ENCODE results near the gene DNASE1L2.
A peak's percentile ranks its signal among the peaks of the same experiment; 100 is the strongest.

DNASE1L2 gene

DNA sequence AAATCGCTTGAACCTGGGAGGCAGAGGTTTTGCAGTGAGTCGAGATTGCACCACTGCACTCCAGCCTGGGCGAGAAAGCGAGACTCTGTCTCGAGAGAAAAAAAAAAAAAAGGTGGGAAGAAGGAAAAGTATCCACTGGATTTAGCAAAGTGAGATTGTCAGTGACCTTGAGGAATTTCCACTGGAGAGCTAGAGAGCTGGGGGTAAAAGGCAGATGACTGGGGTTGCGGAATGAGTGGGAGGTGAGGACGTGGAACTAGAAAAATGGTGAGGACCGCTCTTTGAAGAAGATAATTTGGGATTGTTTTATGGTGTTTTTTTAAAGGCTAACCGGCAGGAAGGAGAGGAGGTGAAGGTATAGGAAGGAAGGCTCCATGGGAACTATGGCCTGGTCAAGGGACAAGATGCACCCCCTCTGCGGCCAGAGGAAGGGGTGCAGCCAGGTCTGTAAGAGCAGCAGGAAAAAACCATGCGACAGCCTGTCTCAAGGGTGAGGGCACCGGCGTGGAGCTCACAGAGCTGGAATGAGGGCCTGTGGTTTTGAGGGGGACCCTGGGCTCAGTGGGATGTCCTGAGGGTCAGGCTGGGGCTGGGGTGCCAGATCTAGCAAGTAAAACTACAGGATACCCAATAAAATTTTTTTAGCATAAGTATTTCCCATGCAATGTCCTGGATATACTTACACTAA, 31.7 kb upstream of the DNASE1L2 start:
- no peak for DNase-seq

- DNase-seq, result peak; percentile 89 to 91
These were observed 30.9 kb upstream of the DNASE1L2 start, which contains the start of gene MLST8 for GRCh38 chr16:2205104-2205966. Gene MLST8, plus strand, starts transcription at chr16:2205454. Its CDS starts 632 bp downstream, at chr16:2206086.

- peak in 1 of 2 experiments; percentile 28 for DNase-seq
These were observed 30.3 kb upstream of the DNASE1L2 start for GRCh38 chr16:2205967-2206313.

GRCh38 chr16:2206420-2206779, 29.8 kb upstream of the DNASE1L2 start:
- DNase-seq, result no peak

- no peak for DNase-seq
These were observed 29.3 kb upstream of the DNASE1L2 start for GRCh38 chr16:2206780-2207433.

GRCh38 chr16:2207872-2208271, 28.4 kb upstream of the DNASE1L2 start:
- no peak for DNase-seq

DNA sequence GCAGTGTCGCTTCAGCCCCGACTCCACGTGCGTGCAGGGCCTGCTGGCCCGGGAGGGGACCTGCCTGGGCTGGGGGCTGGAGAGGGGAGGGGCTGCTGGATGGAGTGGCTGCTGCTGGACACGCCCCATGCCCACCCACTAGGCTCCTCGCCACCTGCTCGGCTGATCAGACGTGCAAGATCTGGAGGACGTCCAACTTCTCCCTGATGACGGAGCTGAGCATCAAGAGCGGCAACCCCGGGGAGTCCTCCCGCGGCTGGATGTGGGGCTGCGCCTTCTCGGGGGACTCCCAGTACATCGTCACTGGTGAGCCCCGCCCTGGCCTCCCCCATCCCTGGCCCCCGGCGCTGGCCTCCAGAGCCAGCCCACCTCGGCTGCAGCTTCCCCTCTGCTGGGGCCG, 27.9 kb upstream of the DNASE1L2 start:
- no peak for DNase-seq

- no peak for DNase-seq
These were observed 27.5 kb upstream of the DNASE1L2 start for GRCh38 chr16:2208772-2209171.

DNA sequence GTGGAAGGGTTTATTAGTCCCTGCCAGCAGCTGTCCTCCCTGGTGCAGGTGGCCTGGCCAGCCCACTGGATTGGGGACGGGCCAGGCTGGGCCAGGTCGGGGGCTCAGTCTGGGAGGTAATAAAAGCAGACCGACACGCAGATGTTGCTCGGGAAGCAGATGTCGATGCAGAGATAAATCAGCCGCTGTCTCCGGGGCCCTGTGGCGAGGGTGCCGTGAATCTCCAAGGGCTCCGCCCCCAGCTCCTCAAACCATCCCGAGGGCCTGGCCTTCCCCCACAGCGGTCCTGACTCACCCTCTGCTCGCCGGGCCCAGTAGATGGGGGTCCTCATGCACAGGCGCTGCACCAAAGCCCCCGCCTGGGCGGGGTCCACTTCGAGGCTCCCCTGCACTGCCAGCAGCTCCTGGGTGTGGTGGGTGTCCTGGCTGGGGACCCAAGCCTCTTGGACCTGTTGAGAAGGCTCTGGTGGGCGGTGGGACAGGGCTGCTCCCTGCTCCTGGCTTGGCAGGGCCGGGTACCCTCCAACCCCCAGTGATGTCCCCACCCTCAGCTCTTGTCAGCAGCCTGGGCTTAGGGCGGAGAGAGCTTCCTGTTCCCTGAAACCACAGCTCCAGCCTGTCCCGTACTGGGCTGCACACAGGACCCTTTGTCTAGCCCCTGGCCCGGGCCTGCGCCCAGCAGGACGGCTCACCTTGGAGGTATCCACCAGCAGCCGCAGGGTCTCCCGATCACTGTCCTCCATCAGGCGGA, 26.8 kb upstream of the DNASE1L2 start:
- no peak for DNase-seq

GRCh38 chr16:2210009-2210332, 26.3 kb upstream of the DNASE1L2 start:
- no peak for DNase-seq

DNA sequence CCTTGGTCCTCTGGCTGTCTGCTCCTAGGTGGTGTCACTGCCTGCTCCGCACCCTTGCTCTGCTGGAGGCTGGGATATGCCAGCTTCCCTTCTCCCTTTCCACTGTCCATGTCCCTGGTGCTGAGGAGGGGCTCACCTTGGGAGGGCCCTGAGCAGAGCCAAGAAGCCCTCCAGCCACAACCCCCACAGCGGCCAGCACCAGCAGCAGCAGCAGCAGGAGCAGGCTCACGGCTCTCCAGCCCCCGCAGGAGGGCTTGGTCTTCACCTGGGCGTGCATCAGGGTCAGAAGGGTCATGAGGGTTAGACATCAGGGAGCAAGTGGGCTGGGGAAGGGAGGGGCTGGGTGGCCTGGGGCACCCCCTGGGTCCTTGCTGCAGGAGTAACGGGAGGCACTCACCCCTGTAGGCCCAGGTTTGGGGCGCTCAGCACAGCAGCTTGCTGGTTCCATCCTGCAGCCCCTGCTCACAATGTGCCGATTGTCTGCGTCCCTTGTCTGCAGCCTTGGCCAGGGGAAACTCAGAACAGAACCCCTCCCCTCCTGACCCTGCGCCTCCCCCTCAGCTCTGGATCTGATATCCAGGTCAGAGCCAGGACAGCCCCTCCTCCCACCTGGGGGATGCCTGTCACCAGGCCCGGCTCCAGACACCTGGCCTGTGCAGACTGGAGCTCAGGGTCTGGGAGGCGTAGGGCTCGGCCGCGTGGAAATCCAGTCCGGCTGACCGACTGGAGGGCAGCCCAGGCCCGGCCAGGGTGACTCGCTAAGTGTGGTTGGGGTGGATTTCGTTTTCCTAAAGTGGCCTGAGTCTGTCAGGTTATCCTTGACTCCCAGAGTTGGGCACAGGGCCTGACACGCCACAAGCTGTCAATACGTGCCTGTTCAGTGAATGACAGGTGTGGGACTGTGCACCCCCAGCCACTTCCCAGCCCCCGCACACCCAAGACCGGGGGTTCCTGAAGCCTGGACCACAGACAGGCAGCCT, 25.6 kb upstream of the DNASE1L2 start, which contains the start of gene BRICD5:
Gene BRICD5, minus strand, starts transcription at position 478 of the 980 bp plus-strand sequence. Its CDS starts 30 bp downstream, at position 448.
- no peak for DNase-seq

GRCh38 chr16:2211923-2212347, 24.3 kb upstream of the DNASE1L2 start:
- no peak for DNase-seq

DNA sequence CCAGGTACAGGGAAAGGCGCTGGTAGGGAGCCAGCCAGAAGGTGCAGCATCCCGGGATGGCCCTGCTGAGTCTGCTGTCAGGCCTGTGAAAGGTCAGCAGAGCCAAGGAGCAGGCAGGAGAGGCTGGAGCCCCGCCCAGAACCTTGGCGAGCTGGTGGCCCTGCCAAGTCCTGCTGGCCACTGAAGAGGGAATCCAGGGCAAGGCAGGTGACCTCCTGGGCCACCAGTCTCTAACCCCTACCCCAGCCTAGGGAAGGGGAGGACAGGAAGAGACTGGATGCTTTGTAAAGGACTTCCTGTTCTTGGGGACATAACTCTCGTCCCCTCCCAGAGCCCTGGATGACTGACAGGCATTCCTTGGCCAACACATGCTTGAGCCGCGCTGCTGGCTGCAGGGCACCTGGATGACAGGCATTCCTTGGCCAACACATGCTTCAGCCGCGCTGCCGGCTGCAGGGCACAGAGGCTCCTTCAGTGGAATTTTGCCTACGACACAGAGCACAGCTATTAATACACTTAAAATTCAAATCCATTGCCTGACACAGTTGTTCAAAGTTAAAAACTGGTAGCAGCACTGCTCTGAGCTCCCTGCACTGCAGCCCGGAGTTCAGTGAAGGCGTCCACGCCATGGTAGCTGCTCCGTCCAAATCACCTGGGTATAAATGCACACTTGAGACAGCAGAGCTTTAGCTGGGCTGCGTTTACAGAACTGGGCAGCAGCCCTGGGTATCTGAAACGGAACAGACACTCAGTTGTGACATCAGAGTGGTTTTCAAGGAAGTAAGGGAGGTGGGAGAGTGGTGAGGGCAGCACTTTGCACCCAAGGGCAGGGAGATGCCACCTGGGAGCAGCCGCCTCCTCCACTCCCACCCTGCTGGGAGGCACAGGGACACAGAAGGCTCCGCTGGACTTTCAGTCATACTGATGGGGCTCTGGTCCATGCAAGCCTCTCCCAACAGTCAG, 23.6 kb upstream of the DNASE1L2 start:
- no peak for DNase-seq

- DNase-seq, result no peak
These were observed 22.2 kb upstream of the DNASE1L2 start for GRCh38 chr16:2213817-2214718.

DNA sequence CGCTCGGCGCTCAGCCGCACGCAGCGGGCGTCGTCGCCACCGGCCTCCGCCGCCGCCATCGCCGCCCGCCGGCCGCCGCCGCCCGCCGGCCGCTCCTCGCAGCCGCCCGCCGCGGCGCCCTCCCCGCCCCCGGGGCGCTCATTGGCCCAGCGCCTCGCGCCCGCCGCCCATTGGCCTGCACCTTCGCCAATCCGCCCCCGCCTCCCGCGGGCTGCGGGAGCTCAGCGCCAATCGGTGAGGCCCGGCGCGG, 21.6 kb upstream of the DNASE1L2 start, which contains the start of gene PGP:
Gene PGP, minus strand, starts transcription at position 122 of the 250 bp plus-strand sequence. Its CDS starts 63 bp downstream, at position 59.
- no peak for DNase-seq

- no peak for DNase-seq
These were observed 19.9 kb upstream of the DNASE1L2 start for GRCh38 chr16:2216330-2216729.

- DNase-seq, result peak; percentile 99
These were observed 12.9 kb upstream of the DNASE1L2 start, which contains the start of gene E4F1 for GRCh38 chr16:2223221-2223941. Gene E4F1, plus strand, starts transcription at chr16:2223591. Its CDS starts 23 bp downstream, at chr16:2223614.

GRCh38 chr16:2223942-2224486, 12.2 kb upstream of the DNASE1L2 start:
- DNase-seq, result peak in 1 of 2 experiments; percentile 4

Data from stimulated activated CD4-positive, alpha-beta T cell treated with anti-CD3 and anti-CD28 coated beads, Interleukin-4, amount 100 ng/mL, for 4 hours (primary cell).